Testis (tissue), 2 donors: ENCODE results near the gene ZNF92.
"Not testable (repeated sequence)": the region's sequence is repeated elsewhere in the genome, so short reads cannot be mapped to it uniquely, and the experiment has no call there.

Experiments used
- POLR2A ChIP-seq: fragments of 450-650 bp; IDR thresholded peaks from one replicate; pipeline ENCODE4 v1.6.1; 2017; ENCODE audit warnings: antibody characterized with exemption, mild to moderate bottlenecking, moderate library complexity
- TF ChIP-seq, protein P1 (sequence below), 3 experiments: fragments of 450-650 bp in 2 of 3; fragments of 200-600 bp in 1 of 3; sonication (generic) in 1 of 3; IDR thresholded peaks; one replicate each; pipeline ENCODE4 v1.5.1; 2016 to 2019; ENCODE audit warnings: antibody characterized with exemption in 3 of 3, mild to moderate bottlenecking in 2 of 3, moderate library complexity in 1 of 3

DNA sequence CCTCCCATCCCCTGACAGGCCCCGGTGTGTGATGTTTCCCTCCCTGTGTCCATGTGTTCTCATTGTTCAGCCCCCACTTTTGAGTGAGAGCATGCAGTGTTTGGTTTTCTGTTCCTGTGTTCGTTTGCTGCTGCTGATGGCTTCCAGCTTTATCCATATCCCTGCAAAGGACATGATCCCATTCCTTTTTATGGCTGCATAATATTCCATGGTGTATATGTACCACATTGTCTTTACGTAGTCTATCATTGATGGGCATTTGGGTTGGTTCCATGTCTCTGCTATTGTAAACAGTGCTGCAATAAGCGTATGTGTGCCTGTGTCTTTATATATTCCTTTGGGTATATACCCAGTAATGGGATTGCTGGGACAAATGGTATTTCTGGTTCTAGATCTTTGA lies 29.1 kb upstream of the ZNF92 start:
- not testable (repeated sequence) for TF ChIP-seq POLR2A
- TF ChIP-seq, protein P1, sequence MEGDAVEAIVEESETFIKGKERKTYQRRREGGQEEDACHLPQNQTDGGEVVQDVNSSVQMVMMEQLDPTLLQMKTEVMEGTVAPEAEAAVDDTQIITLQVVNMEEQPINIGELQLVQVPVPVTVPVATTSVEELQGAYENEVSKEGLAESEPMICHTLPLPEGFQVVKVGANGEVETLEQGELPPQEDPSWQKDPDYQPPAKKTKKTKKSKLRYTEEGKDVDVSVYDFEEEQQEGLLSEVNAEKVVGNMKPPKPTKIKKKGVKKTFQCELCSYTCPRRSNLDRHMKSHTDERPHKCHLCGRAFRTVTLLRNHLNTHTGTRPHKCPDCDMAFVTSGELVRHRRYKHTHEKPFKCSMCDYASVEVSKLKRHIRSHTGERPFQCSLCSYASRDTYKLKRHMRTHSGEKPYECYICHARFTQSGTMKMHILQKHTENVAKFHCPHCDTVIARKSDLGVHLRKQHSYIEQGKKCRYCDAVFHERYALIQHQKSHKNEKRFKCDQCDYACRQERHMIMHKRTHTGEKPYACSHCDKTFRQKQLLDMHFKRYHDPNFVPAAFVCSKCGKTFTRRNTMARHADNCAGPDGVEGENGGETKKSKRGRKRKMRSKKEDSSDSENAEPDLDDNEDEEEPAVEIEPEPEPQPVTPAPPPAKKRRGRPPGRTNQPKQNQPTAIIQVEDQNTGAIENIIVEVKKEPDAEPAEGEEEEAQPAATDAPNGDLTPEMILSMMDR (IDR thresholded peaks at IDR 0.05), result not testable (repeated sequence)
